ENCODE data around the gene LRRC56.

GRCh38 chr11:535519-536454 lies 1.5 kb upstream of the LRRC56 start, which contains the start of gene HRAS:
- TF ChIP-seq EZH2 (IDR thresholded peaks at IDR 0.05; ENCODE audit: borderline replicate concordance, low read length): no peak
- no peak for TF ChIP-seq CTCF (conservative IDR thresholded peaks at IDR 0.05 in 1 of 2, IDR thresholded peaks at IDR 0.05 in 1 of 2; ENCODE audit: extremely low read depth in 1 of 2, insufficient read depth in 1 of 2, low read depth in 1 of 2, low read length in 2 of 2)
